Measurements from ENCODE around the gene HDAC9.

- TF ChIP-seq POLR2A (IDR thresholded peaks at IDR 0.05; ENCODE audit: low read length) = no peak
- TF ChIP-seq GATA1 (IDR thresholded peaks at IDR 0.05; ENCODE audit: low read depth, low read length) = no peak
Observed at GRCh38 chr7:18546576-18546975, 51.0 kb downstream of the HDAC9 start.

Measured in erythroblast (primary cell).